ENCODE measurements around the gene DNAJC19. TPM values are rescaled to one million over a fixed set of nuclear protein-coding genes. Genes with fewer than 3 reads are reported as not detected.
"Not testable (repeated sequence)": the region's sequence is repeated elsewhere in the genome, so short reads cannot be mapped to it uniquely, and the experiment has no call there.

DNAJC19 gene
- 34.5 TPM for polyA plus RNA-seq (2013, experiment 1 of 2; ENCODE audit: insufficient read length)
- 38.5 TPM for polyA plus RNA-seq (2013, experiment 2 of 2; ENCODE audit: insufficient read length)

- peak; percentile 96 for DNase-seq
Measured at GRCh38 chr3:180989291-180990163, at the start of gene DNAJC19. Gene DNAJC19 (minus strand): TSS chr3:180989736. CDS start chr3:180989602, 134 bp downstream.

GRCh38 chr3:181030948-181031347 lies 41.4 kb upstream of the DNAJC19 start:
- DNase-seq: no peak

DNA sequence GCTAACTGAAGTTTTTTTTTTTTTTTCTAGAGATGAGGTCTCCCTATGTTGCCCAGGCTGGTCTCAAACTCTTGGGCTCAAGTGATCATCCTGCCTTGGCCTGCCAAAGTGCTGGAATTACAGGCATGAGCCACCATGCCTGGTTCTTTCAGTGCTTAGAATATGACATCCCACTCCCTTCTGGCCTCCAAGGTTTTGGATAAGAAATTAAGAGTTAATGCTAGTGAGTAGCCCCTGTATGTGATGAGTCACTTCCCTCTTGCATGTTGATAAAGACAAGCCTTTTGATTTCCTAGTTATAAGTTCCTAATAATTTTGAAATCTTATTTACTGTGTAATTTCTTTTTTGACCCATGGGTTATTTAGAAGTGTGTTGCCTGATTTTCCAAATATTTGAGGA lies 35.7 kb upstream of the DNAJC19 start:
- DNase-seq: no peak

GRCh38 chr3:181017690-181018089 lies 28.2 kb upstream of the DNAJC19 start:
- no peak for DNase-seq

DNA sequence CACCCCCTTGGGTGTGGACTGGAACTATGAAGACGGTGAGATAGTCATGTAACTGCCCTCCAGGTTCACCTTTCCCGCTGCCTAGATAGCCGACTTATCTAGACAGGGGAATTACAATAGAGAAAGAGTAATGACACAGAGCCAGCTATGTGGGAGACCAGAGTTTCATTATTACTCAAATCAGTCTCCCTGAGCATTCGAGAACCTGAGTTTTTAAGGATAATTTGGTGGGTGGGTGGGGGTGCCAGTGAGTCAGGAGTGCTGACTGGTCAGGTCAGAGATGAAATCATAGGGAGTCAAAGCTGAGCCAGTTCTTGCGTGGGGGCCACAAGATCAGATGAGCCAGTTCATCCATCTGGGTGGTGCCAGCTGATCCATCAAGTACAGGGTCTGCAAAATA lies 19.7 kb upstream of the DNAJC19 start:
- no peak for DNase-seq

- DNase-seq: no peak
Measured at GRCh38 chr3:181008796-181009195, 19.3 kb upstream of the DNAJC19 start.

DNA sequence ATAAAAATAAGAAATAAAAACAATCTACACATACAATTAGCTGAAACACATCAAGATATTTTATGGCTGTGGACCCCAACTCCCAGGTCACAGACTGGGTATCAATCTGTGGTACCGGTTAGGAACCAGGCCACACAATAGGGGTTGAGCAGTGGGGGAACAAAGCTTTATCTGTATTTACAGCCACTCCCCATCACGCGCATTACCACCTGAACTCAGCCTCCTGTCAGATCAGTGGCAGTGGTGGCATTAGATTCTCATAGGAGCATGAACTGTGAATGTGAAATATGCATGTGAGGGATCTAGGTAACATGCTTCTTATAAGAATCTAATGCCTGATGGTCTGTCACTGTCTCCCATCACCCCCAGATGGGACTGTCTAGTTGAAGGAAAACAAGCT lies 17.7 kb upstream of the DNAJC19 start:
- no peak for DNase-seq

GRCh38 chr3:181006541-181006940 lies 17.0 kb upstream of the DNAJC19 start:
- no peak for DNase-seq

DNA sequence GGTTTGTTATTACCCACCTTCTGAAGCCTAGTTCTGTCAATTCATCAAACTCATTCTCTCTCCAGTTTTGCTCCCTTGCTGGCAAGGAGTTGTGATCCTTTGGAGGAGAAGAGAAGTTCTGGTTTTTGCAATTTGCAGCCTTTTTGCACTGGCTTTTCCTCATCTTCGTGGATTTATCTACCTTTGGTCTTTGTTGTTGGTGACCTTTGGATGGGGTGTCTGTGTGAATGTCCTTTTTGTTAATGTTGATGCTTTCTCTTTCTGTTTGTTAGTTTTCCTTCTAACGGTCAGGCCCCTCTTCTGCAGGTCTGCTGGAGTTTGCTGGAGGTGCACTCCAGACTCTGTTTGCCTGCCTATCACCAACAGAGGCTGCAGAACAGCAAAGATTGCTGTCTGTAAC lies 13.9 kb upstream of the DNAJC19 start:
- DNase-seq: not testable (repeated sequence)

DNA sequence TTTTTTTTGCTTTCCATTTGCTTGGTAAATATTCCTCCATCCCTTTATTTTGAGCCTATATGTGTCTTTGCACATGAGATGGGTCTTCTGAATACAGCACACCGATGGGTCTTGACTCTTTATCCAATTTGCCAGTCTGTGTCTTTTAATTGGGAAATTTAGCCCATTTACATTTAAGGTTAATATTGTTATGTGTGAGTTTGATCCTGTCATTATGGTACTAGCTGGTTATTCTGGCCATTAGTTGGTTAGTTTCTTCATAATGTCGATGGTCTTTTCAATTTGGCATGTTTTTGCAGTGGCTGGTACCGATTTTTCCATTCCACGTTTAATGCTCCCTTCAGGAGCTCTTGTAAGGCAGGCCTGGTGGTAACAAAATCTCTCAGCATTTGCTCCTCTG lies 12.8 kb upstream of the DNAJC19 start:
- DNase-seq: not testable (repeated sequence)

DNA sequence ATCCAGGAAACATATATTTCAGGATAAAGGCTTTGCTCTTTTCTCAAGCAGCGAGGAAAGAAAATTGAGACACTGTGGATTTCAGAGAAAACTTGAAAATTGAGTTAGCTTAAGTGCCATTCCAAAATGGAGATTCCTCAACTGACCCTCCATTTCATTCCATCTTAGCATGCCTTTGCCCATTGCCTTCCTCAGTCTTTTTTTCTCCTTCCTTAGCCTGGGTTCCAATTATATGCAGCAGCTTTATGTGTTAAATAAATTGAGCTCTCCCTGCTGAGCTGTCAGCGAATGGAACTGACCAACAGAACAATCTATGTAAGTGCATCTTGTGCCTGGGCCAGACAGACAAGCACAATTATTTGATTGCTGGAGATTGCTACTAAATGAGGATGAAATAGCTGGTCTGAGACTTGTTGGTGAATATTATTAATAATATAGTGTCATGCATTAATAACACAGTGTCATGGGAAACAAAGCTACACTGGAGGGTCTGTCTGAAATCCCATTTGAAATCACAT lies 6.9 kb upstream of the DNAJC19 start:
- DNase-seq: no peak

GRCh38 chr3:180990505-180990904 lies 969 bp upstream of the DNAJC19 start:
- no peak for DNase-seq

- DNase-seq: no peak
Measured at GRCh38 chr3:180987344-180987743, 2.2 kb downstream of the DNAJC19 start.

- not testable (repeated sequence) for DNase-seq
Measured at GRCh38 chr3:180986366-180986765, 3.2 kb downstream of the DNAJC19 start.

DNA sequence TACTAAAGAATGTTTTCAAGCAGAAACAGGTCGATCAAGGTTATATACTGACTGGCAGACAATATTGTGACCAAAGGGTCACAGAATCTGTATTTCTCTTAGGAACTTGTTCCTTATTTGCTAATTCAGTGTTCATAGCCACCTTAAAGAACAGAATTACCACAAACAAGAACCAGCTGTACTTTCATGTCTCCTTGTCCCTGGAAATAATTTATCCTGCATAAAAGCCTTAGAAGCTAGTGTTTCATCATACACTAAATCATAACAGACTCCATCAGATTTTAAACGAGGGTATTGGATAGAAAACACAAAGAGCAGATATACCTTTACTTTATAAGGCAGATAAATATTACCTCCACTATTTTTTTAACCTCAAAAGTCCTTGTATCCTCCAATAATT lies 6.4 kb downstream of the DNAJC19 start:
- DNase-seq: no peak

DNA sequence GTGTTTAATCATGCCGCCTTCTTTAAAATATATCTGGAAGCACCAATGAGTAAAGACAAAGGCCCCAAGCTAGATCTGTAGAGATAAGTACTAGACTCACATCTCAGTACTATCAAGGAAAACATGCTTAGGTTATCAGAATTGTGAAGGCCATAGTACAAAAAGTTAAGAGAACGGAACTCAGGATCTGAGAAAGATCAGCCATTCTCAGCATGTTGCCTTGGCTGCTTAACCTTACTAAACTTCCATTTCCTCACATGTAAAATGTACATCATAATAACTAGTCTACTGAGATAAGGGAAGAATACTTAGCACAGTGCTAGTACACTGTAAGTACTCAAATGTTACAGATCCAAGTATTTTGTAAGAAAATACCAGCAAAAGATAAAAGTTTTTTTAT lies 7.6 kb downstream of the DNAJC19 start:
- DNase-seq: no peak

DNA sequence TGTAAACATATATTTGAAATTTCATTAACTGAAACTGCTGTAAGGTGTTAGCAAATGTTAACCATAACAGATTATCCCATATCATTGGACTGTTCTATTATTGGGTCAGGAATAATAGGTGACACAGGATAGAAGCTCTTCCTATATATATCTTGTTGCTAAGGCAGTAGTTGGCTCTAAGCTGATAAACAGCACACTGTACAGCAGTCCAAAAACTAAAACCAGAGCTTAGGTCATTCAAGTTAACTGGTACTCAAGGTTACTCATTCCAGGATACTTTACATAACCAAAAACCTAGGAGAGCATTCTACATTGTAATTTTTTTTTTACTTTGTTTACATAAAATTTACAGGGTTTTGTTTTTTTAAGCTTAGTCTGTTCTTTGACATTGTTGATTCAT lies 8.9 kb downstream of the DNAJC19 start:
- DNase-seq: peak; percentile 1

- DNase-seq: no peak
Measured at GRCh38 chr3:180979961-180980360, 9.6 kb downstream of the DNAJC19 start.

- no peak for DNase-seq
Measured at GRCh38 chr3:180977498-180977897, 12.0 kb downstream of the DNAJC19 start.

DNA sequence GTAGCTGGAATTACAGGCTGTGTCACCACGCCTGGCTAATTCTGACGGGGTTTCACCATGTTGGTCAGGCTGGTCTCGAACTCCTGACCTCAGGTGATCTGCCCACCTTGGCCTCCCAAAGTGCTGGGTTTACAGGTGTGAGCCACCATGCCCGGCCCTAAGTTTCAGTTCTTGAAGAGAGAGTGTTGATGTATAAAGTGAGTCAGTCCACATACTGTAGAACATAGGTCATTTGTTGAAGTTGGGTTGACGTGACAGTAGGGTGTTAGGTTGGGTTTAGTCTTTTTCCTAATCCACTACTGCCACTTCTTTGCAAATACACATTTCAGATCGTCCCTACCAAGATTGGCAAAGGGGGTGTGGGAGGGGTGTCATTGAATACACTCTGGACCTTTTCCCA lies 15.2 kb downstream of the DNAJC19 start:
- DNase-seq: no peak

DNA sequence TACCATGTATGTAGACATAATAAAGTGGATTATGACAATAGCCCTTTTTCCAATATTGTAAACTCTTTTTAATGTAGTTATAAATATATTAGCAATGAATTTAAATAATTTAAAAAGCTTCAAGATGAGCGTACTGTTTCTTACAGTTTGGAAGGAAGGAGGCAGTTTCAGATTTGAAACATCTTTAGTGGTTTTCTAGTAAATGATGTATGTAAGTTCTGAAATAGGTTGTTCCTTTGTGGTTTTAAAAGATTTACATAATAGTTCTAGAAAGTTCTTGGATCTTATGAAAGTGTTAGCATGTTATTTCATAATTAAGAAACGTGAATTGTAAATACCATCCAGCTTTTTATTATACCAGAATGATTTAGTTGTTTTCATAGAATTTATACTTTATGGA lies 16.0 kb downstream of the DNAJC19 start:
- no peak for DNase-seq

DNA sequence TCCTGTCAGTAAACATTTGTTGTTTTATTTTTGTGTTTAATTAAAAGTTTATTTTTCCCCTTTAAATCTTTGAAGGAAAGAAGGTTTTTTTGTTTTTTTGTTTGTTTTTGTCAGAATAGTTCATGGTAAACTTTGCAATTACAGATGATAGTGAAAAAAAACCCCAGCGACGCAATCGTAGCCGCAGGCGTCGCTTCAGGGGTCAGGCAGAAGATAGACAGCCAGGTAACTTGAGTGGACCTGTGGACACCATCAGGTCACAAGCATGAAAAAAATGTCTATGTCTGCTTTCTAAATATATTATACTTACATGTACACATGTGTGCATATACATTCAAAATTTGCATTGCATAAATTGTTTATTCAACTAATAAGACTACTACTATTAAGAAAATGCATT lies 18.6 kb downstream of the DNAJC19 start:
- DNase-seq: no peak

- no peak for DNase-seq
Measured at GRCh38 chr3:180962530-180962929, 27.0 kb downstream of the DNAJC19 start.

DNA sequence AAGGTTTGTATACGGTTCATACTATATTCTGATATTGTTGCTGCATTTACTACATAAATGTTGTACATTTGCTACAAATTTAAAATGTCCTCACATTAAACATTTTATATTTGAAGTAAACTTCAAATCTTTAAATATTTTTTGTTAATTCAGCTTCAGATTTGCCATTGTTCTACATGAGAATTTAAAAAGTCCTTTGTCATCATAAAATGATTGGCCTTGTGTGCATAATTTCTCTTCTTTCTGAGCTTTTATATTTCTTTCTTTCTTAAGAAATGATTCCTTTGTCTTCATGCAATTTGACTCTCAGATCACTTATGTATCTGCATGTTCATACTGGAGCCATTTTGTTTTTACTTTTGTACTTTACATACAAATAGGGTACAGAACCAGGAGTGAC lies 28.0 kb downstream of the DNAJC19 start:
- no peak for DNase-seq

Measured in fibroblast of skin of scalp (primary cell).